Measurements from ENCODE around the gene ST3GAL2.
A peak's percentile ranks its signal among the peaks of the same experiment; 100 is the strongest.

Gene ST3GAL2

GRCh38 chr16:70383421-70383960, 55.4 kb downstream of the ST3GAL2 start:
- H3K4me3 ChIP-seq (ENCODE audit: control insufficient read depth, low read depth, low read length) = no peak overlapping the region
- no peak for DNase-seq (ENCODE audit: low read depth)
- TF ChIP-seq, protein P1, sequence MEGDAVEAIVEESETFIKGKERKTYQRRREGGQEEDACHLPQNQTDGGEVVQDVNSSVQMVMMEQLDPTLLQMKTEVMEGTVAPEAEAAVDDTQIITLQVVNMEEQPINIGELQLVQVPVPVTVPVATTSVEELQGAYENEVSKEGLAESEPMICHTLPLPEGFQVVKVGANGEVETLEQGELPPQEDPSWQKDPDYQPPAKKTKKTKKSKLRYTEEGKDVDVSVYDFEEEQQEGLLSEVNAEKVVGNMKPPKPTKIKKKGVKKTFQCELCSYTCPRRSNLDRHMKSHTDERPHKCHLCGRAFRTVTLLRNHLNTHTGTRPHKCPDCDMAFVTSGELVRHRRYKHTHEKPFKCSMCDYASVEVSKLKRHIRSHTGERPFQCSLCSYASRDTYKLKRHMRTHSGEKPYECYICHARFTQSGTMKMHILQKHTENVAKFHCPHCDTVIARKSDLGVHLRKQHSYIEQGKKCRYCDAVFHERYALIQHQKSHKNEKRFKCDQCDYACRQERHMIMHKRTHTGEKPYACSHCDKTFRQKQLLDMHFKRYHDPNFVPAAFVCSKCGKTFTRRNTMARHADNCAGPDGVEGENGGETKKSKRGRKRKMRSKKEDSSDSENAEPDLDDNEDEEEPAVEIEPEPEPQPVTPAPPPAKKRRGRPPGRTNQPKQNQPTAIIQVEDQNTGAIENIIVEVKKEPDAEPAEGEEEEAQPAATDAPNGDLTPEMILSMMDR (conservative IDR thresholded peaks at IDR 0.05; ENCODE audit: control insufficient read depth, insufficient read depth, low read depth, low read length) = no peak

DNA sequence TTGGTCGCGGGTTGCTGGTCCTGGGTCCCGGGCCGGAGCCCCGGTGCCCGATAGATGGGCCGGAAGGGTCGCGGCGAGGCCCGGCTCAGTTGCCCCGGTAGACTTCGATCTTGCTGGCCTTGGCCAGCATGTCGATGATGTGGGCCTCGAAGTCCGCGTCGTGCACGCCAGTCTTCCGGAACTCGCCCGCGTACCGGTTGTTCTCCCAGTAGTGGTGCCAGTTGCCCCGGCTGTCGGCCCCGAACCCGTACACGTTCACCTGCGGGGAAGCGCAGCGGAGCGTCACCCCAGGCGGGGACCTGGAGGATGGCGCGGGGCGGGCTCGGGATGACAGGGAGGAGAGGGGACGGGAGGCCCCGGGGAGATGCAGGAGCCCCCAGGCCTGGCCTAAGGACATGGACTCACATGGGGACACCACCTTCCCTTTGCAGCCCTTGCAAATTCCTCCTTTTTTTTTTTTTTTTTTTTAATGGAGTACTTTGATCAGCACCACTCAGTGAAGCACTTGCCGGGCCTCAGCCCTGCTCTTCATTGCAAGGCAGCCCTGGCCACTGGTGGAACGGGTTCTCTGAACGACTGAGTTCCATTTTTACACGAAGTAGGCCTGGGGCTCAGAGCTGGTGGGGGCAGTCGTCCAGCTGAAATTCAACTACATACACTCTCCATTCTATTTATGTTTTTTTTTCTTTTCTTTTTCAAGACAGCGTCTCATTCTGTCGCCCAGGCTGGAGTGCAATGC, 57.1 kb downstream of the ST3GAL2 start:
- no peak for DNase-seq (ENCODE audit: low read depth)
- TF ChIP-seq, protein P1 (conservative IDR thresholded peaks at IDR 0.05; ENCODE audit: control insufficient read depth, insufficient read depth, low read depth, low read length) = no peak
- peak overlapping the region; percentile 73 for H3K4me3 ChIP-seq (ENCODE audit: control insufficient read depth, low read depth, low read length)

- TF ChIP-seq, protein P1 (conservative IDR thresholded peaks at IDR 0.05; ENCODE audit: control insufficient read depth, insufficient read depth, low read depth, low read length) = peak; percentile 21
- H3K4me3 ChIP-seq (ENCODE audit: control insufficient read depth, low read depth, low read length) = peak overlapping the region; percentile 73
- DNase-seq (ENCODE audit: low read depth) = peak; percentile 94
These were observed 57.8 kb downstream of the ST3GAL2 start for GRCh38 chr16:70380919-70381603.

DNA sequence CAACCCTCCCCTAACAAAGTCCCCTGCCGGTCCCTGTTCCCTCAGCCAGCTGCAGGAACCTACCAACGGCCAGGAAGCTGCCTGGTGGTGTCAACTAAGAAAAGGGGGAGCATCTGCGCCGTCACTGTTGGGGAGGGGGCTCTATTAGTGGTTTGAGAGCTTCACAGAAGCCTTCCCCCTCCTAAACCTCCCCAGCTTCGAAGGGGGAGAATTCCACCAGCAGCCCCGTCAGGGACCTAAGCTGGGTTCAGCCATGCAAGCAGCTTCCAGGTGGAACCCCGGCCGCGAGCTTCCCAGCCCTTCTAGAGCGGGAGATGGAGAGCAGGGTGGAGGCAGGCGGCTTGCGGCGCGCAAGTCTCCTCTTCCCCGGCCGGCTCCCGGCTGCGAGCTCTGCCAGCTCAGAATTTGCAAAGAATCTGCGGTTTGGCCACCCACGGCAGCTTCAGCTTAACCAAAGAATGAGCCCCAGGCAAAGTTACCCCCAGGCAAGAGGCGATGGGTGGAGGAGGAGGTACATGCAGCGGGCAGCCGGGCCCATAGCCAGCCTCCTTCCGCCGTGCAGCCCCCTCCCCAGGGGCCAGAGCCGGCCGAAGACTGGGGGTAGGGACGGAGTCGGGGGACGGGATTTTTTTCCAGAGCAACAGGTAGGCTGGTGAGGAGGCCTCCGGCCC, 58.5 kb downstream of the ST3GAL2 start:
- DNase-seq (ENCODE audit: low read depth) = peak; percentile 71
- H3K4me3 ChIP-seq (ENCODE audit: control insufficient read depth, low read depth, low read length) = peak overlapping the region; percentile 73
- TF ChIP-seq, protein P1 (conservative IDR thresholded peaks at IDR 0.05; ENCODE audit: control insufficient read depth, insufficient read depth, low read depth, low read length) = no peak

DNA sequence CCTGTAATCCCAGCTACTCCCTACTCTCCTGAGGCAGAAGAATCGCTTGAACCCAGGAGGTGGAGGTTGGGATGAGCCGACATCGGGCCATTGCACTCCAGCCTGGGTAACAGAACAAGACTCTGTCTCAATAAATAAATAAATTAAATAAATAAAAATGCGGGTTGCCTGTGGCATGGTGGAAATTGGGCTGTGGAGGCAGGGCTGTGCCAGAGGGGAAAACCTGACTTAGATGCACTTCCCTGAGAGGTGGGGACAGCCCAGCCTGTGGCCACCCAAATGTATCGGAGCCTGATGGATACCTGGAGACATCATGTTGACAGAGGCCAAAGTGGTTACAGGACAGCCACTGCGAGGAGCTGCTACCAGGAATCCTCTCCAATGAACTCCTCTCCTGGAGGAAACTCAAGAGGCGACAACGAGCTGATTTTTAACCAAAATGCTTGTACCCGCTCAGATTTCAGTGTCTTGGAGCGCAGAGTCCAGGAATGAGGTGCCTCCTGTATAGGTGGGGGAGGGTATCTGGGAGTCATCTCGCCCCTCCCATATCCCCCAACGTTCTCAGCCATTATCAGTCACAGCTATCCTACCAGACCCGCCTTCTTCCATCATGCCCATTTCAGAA, 59.9 kb downstream of the ST3GAL2 start:
- TF ChIP-seq, protein P1 (conservative IDR thresholded peaks at IDR 0.05; ENCODE audit: control insufficient read depth, insufficient read depth, low read depth, low read length) = no peak
- DNase-seq (ENCODE audit: low read depth) = no peak
- no peak overlapping the region for H3K4me3 ChIP-seq (ENCODE audit: control insufficient read depth, low read depth, low read length)

GRCh38 chr16:70377782-70378181, 61.1 kb downstream of the ST3GAL2 start:
- H3K4me3 ChIP-seq (ENCODE audit: control insufficient read depth, low read depth, low read length) = no peak overlapping the region
- no peak for DNase-seq (ENCODE audit: low read depth)
- TF ChIP-seq, protein P1 (conservative IDR thresholded peaks at IDR 0.05; ENCODE audit: control insufficient read depth, insufficient read depth, low read depth, low read length) = no peak

Measured in fibroblast of mammary gland (primary cell).